DOHH2 (cell line): ENCODE measurements around the gene AP4B1.

Experiments used
- CTCF ChIP-seq: fragments of 200-600 bp; sonication (generic); IDR thresholded peaks from one replicate; pipeline ENCODE4 v1.5.1; 2014; ENCODE audit warnings: antibody characterized with exemption, mild to moderate bottlenecking, low read depth, low read length; ENCODE audit not compliant: poor library complexity, severe bottlenecking
- EZH2phosphoT487 ChIP-seq: fragments of 200-600 bp; sonication (generic); IDR thresholded peaks from 2 replicates; pipeline ENCODE4 v1.6.1; 2017; ENCODE audit warnings: borderline replicate concordance, mild to moderate bottlenecking, antibody characterized with exemption, low read length, moderate library complexity, mixed read lengths

DNA sequence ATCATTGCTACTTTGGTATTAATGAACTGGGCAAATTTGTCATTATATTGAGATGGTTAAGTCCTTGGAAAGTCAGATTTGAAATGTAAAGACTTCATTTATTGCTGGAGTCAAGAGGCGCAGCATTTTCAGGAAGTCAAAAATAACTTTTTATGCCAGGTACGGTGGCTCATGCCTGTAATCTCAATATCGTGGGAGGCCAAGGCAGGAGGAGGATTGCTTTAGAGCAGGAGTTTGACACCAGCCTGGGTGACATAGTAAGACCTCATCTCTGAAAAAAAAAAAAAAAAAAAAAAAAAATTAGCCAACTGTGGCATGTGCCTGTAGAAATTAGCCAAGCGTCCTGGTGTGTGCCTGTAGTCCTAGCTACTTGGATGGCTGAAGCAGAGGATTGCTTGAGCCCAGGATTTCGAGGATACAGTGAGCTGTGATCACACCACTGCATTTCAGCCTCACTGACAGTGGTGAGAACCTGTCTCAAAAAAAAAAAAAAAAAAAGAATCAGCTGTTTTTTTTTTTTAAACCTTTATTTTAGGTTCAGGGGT, 30.0 kb upstream of the AP4B1 start:
- TF ChIP-seq EZH2phosphoT487 (no peak), CTCF (no peak)
